HG02571 (cell line): ENCODE measurements around the gene NUMBL.
"Not testable (repeated sequence)": the region's sequence is repeated elsewhere in the genome, so short reads cannot be mapped to it uniquely, and the experiment has no call there.

ENCODE experiments used
- ATAC-seq: cut with Tn5 transposase; IDR thresholded peaks from one replicate; pipeline ENCODE4 v1.9.1; 2021; ENCODE audit warnings: mild to moderate bottlenecking, moderate library complexity; ENCODE audit not compliant: unreplicated experiment

The NUMBL gene

GRCh38 chr19:40632311-40633036 lies 58.0 kb downstream of the NUMBL start:
- no peak for ATAC-seq

- ATAC-seq, result no peak
Measured at GRCh38 chr19:40630571-40631160, 59.8 kb downstream of the NUMBL start.

GRCh38 chr19:40629346-40629745 lies 61.1 kb downstream of the NUMBL start:
- ATAC-seq, result no peak

GRCh38 chr19:40627486-40628279 lies 62.8 kb downstream of the NUMBL start:
- ATAC-seq, result no peak

- ATAC-seq, result no peak
Measured at GRCh38 chr19:40626918-40627317, 63.5 kb downstream of the NUMBL start.

GRCh38 chr19:40625406-40626120 lies 64.9 kb downstream of the NUMBL start:
- no peak for ATAC-seq

GRCh38 chr19:40624369-40625153 lies 65.9 kb downstream of the NUMBL start:
- not testable (repeated sequence) for ATAC-seq

- ATAC-seq, result no peak
Measured at GRCh38 chr19:40623403-40624251, 66.8 kb downstream of the NUMBL start.

- no peak for ATAC-seq
Measured at GRCh38 chr19:40622773-40623075, 67.7 kb downstream of the NUMBL start.

- ATAC-seq, result no peak
Measured at GRCh38 chr19:40621966-40622772, 68.3 kb downstream of the NUMBL start.

- no peak for ATAC-seq
Measured at GRCh38 chr19:40621283-40621682, 69.2 kb downstream of the NUMBL start.

GRCh38 chr19:40620161-40620485 lies 70.3 kb downstream of the NUMBL start:
- ATAC-seq, result no peak

- no peak for ATAC-seq
Measured at GRCh38 chr19:40619333-40620160, 70.9 kb downstream of the NUMBL start.

- no peak for ATAC-seq
Measured at GRCh38 chr19:40617961-40618360, 72.5 kb downstream of the NUMBL start.

- no peak for ATAC-seq
Measured at GRCh38 chr19:40616941-40617340, 73.5 kb downstream of the NUMBL start.

GRCh38 chr19:40616178-40616577 lies 74.3 kb downstream of the NUMBL start:
- ATAC-seq, result no peak
